ENCODE measurements around the gene SLC9A8. TPM values are rescaled to one million over a fixed set of nuclear protein-coding genes. Genes with fewer than 3 reads are reported as not detected.

Gene SLC9A8
- total and polyA plus RNA-seq, 2 of the 4 experiments (the other 2 are of a cell fraction) = 4.1 to 5.0 TPM

DNA sequence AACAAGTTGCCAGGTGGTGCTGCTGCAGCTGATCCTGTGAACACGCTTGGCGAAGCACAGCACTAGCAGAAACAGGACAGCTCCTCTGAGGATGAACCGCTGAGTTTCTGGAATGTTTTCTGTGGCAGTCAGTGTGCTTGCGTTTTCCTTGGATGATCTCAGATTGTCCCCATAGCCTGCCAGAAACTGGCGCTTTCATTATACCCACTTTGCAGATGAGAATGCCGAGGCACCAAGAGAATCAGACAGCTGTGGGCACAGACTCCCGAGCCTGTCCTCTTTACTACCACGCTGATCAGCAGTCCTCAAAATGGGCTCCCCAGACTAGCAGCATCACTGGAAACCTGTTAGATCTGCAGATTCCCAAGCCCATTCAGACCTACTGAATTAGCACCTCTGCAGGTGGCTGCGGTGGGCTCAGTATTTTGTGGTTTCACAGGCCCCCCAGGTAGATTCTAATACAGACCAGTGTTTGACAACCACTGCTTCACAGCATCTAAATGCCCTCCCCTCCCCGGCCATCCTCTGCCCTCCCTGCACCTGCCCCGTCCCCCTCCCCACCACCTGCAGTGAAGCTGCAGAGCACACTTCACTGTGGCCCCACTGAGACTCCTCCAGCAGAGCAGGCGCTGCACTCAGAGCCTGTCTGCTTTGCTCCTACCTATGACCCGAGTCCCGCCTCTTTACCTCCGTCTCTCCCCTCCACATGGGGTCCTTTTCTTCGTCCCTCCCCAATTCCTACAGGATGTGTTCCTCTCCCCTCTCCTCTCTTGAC, 73.1 kb downstream of the SLC9A8 start:
- intact Hi-C loops (cut with micrococcal nuclease) = no loop called here
- ChIA-PET POLR2A (ENCODE audit: unreplicated experiment) (no interaction called here), CTCF (no interaction called here)
- H2AK9ac ChIP-seq (replicated peaks; ENCODE audit: low read depth, low read length, poor library complexity) = no peak overlapping the region
- no peak overlapping the region for H3K9ac ChIP-seq (ENCODE audit: low read depth, low read length)
- no peak overlapping the region for H3K4ac ChIP-seq (ENCODE audit: low read depth, low read length)
- in situ Hi-C loops (cut with MboI; ENCODE audit: low sequenced_read_pairs) = no loop called here
- no peak for DNase-seq
- H4K20me1 ChIP-seq (ENCODE audit: insufficient read depth, low read length) = 0 out of 2 replicates have a peak, but pooled peaks cover 9% of the 10 kb centered on the region
- no peak overlapping the region for H2AFZ ChIP-seq (replicated peaks; ENCODE audit: low read length, poor library complexity)
- H3K36me3 ChIP-seq (ENCODE audit: control insufficient read depth, insufficient read depth, low read length) = peaks cover 38% of the 10 kb centered on the region
- no peak overlapping the region for H2BK15ac ChIP-seq (ENCODE audit: low read depth, low read length)
- no peak overlapping the region for H3K4me2 ChIP-seq (ENCODE audit: low read depth, low read length)
- H3K9me3 ChIP-seq (ENCODE audit: control insufficient read depth, insufficient read depth, low read length) = no peaks in the 10 kb centered on the region
- no peaks in the 10 kb centered on the region for H3K9me1 ChIP-seq (ENCODE audit: insufficient read depth, low read length)
- H2BK5ac ChIP-seq (ENCODE audit: low read depth, low read length, poor library complexity, severe bottlenecking) = no peak overlapping the region
- H3K4me3 ChIP-seq (ENCODE audit: insufficient read depth, low read depth, low read length) = no peak overlapping the region
- dilution Hi-C loops (cut with HindIII; ENCODE audit: low sequenced_read_pairs, unreplicated experiment) = no loop called here
- no peak for TF ChIP-seq BHLHE40 (IDR thresholded peaks at IDR 0.05; ENCODE audit: low read depth, low read length)
- TF ChIP-seq FOS (IDR thresholded peaks at IDR 0.05; ENCODE audit: low read depth, low read length) = no peak
- TF ChIP-seq MAZ (IDR thresholded peaks at IDR 0.05; ENCODE audit: borderline replicate concordance, low read depth, low read length) = no peak
- TF ChIP-seq, protein P1, sequence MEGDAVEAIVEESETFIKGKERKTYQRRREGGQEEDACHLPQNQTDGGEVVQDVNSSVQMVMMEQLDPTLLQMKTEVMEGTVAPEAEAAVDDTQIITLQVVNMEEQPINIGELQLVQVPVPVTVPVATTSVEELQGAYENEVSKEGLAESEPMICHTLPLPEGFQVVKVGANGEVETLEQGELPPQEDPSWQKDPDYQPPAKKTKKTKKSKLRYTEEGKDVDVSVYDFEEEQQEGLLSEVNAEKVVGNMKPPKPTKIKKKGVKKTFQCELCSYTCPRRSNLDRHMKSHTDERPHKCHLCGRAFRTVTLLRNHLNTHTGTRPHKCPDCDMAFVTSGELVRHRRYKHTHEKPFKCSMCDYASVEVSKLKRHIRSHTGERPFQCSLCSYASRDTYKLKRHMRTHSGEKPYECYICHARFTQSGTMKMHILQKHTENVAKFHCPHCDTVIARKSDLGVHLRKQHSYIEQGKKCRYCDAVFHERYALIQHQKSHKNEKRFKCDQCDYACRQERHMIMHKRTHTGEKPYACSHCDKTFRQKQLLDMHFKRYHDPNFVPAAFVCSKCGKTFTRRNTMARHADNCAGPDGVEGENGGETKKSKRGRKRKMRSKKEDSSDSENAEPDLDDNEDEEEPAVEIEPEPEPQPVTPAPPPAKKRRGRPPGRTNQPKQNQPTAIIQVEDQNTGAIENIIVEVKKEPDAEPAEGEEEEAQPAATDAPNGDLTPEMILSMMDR (conservative IDR thresholded peaks at IDR 0.05; ENCODE audit: low read depth, low read length) = no peak
- no peak for TF ChIP-seq RFX5 (IDR thresholded peaks at IDR 0.05; ENCODE audit: low read depth, low read length)
- no peak for TF ChIP-seq RAD21 (IDR thresholded peaks at IDR 0.05; ENCODE audit: low read length)
- no peak for TF ChIP-seq CHD1 (IDR thresholded peaks at IDR 0.05; ENCODE audit: low read depth, low read length)
- TF ChIP-seq POLR2A (IDR thresholded peaks at IDR 0.05; ENCODE audit: low read depth, low read length) = no peak
- TF ChIP-seq RCOR1 (IDR thresholded peaks at IDR 0.05; ENCODE audit: insufficient replicate concordance, low read length) = no peak
- TF ChIP-seq SMC3 (IDR thresholded peaks at IDR 0.05; ENCODE audit: low read depth, low read length) = no peak
- TF ChIP-seq MXI1 (IDR thresholded peaks at IDR 0.05; ENCODE audit: borderline replicate concordance, low read depth, low read length) = no peak
- no peak overlapping the region for H2BK120ac ChIP-seq (ENCODE audit: low read depth, low read length)
- H3K27ac ChIP-seq (ENCODE audit: insufficient read depth, low read length) = no peak overlapping the region
- no peak overlapping the region for H4K5ac ChIP-seq (ENCODE audit: low read depth, low read length)
- H3K56ac ChIP-seq (ENCODE audit: extremely low read depth, insufficient read depth, low read length) = no peak overlapping the region
- 86% methylated on average over 10 of the region's 16 CpGs; no CpG with 5 or more reads in 1 of the 2 experiments for WGBS, 2 experiments (ENCODE audit: extremely low coverage in 2 of 2, insufficient read length in 1 of 2)
- peaks cover 0 to 4% of the 10 kb centered on the region in 2 experiments; a peak in 1 of 4 replicates for H3K79me1 ChIP-seq (ENCODE audit: low read depth in 1 of 2, low read length in 2 of 2)
- peaks cover 10% of the 10 kb centered on the region; the same call in 1 of the 2 replicates for H3K4me1 ChIP-seq (ENCODE audit: control insufficient read depth, insufficient read depth, low read length)
- no TSS peak for BruUV-seq (replicated peaks)
- H4K91ac ChIP-seq (ENCODE audit: insufficient read depth, low read depth, low read length) = no peak overlapping the region
- no peak overlapping the region for H3K23ac ChIP-seq (ENCODE audit: low read depth, low read length)
- no peak overlapping the region for H3K18ac ChIP-seq (ENCODE audit: low read depth, low read length)
- H4K8ac ChIP-seq (ENCODE audit: low read depth in 2 of 2, low read length in 2 of 2) = no peak overlapping the region
- no peak overlapping the region for H2AK5ac ChIP-seq (ENCODE audit: low read depth, low read length)
- no peak overlapping the region for H3K14ac ChIP-seq (replicated peaks; ENCODE audit: low read depth, low read length)
- H3K27me3 ChIP-seq (ENCODE audit: control insufficient read depth, insufficient read depth, low read length) = no peaks in the 10 kb centered on the region
- no peak for ATAC-seq (ENCODE audit: low read depth)
- H2BK20ac ChIP-seq (ENCODE audit: low read depth, low read length) = no peak overlapping the region
